GM23338 (cell line): Measurements from ENCODE around the gene ZNF23. TPM values are rescaled to one million over a fixed set of nuclear protein-coding genes. Genes with fewer than 3 reads are reported as not detected.

ENCODE experiments used
- ATAC-seq: fragments of 200-7000 bp; cut with Tn5 transposase; 3 replicates; pipeline ENCODE4 v1.9.1; 2020
- DNase-seq: peaks from one replicate; pipeline ENCODE4 v3.0.0-alpha.2; 2015; ENCODE audit warnings: low spot score
- H2AFZ ChIP-seq: fragments of 200-600 bp; sonication (generic); 2 replicates; pipeline ENCODE4 v1.8.0; 2016; ENCODE audit warnings: antibody characterized with exemption, mild to moderate bottlenecking, moderate library complexity
- H3F3A ChIP-seq: fragments of 200-600 bp; sonication (generic); replicated peaks from 2 replicates; pipeline ENCODE4 v1.8.0; 2017; ENCODE audit warnings: antibody characterized with exemption, mixed run types, low read depth
- H3K27ac ChIP-seq: fragments of 200-600 bp; sonication (generic); 2 replicates; pipeline ENCODE4 v1.6.1; 2016; ENCODE audit warnings: low read depth
- H3K27me3 ChIP-seq: fragments of 200-600 bp; sonication (generic); 2 replicates; pipeline ENCODE4 v1.8.0; 2016; ENCODE audit warnings: mild to moderate bottlenecking, mixed run types, moderate library complexity; ENCODE audit not compliant: insufficient read depth
- H3K36me3 ChIP-seq: fragments of 200-600 bp; sonication (generic); 2 replicates; pipeline ENCODE4 v1.8.0; 2016; ENCODE audit warnings: mild to moderate bottlenecking; ENCODE audit not compliant: insufficient read depth
- H3K4me1 ChIP-seq: fragments of 200-600 bp; sonication (generic); 2 replicates; pipeline ENCODE4 v1.8.0; 2016; ENCODE audit warnings: mild to moderate bottlenecking, moderate library complexity; ENCODE audit not compliant: insufficient read depth
- H3K4me2 ChIP-seq: fragments of 200-600 bp; sonication (generic); 2 replicates; pipeline ENCODE4 v1.7.1; 2017; ENCODE audit warnings: mixed run types
- H3K4me3 ChIP-seq: fragments of 200-600 bp; sonication (generic); 2 replicates; pipeline ENCODE4 v1.6.1; 2016; ENCODE audit warnings: mixed run types
- H3K79me2 ChIP-seq: fragments of 200-600 bp; sonication (generic); replicated peaks from 2 replicates; pipeline ENCODE4 v1.8.0; 2017; ENCODE audit warnings: mild to moderate bottlenecking; ENCODE audit not compliant: insufficient read depth
- H3K9me2 ChIP-seq: fragments of 200-600 bp; sonication (generic); 2 replicates; pipeline ENCODE4 v1.8.0; 2017; ENCODE audit not compliant: insufficient read depth
- H4K20me1 ChIP-seq: fragments of 200-600 bp; sonication (generic); replicated peaks from 2 replicates; pipeline ENCODE4 v1.8.0; 2017; ENCODE audit warnings: mild to moderate bottlenecking; ENCODE audit not compliant: insufficient read depth
- H3K27ac Mint-ChIP-seq: 2 replicates; pipeline ENCODE4 v1.8.0; 2020; ENCODE audit warnings: inconsistent platforms, mild to moderate bottlenecking, moderate library complexity, mixed read lengths
- H3K27me3 Mint-ChIP-seq: 3 replicates; pipeline ENCODE4 v1.8.0; 2022; ENCODE audit warnings: low read depth, mild to moderate bottlenecking, moderate library complexity, mixed read lengths, inconsistent platforms; ENCODE audit not compliant: insufficient read depth, poor library complexity
- H3K36me3 Mint-ChIP-seq: 3 replicates; pipeline ENCODE4 v1.8.0; 2021; ENCODE audit warnings: low read depth, mild to moderate bottlenecking, inconsistent platforms, moderate library complexity, mixed read lengths
- H3K4me1 Mint-ChIP-seq: 3 replicates; pipeline ENCODE4 v1.8.0; 2020; ENCODE audit warnings: mild to moderate bottlenecking, inconsistent platforms, mixed read lengths
- H3K4me3 Mint-ChIP-seq: 3 replicates; pipeline ENCODE4 v1.8.0; 2021; ENCODE audit warnings: moderate library complexity, mild to moderate bottlenecking, inconsistent platforms, mixed read lengths
- H3K9me3 Mint-ChIP-seq: 3 replicates; pipeline ENCODE4 v1.8.0; 2020; ENCODE audit warnings: moderate library complexity, mild to moderate bottlenecking, inconsistent platforms, mixed read lengths
- CREB1 ChIP-seq: fragments of 250-450 bp; sonication (Bioruptor Pico); IDR thresholded peaks from 2 replicates; pipeline ENCODE4 v1.5.0; 2020; ENCODE audit warnings: low read depth, mild to moderate bottlenecking, moderate library complexity
- JUNB ChIP-seq: IDR thresholded peaks from one replicate; pipeline ENCODE4 v1.6.1; 2016; ENCODE audit warnings: antibody characterized with exemption; ENCODE audit not compliant: unreplicated experiment
- NANOG ChIP-seq: IDR thresholded peaks from 2 replicates; pipeline ENCODE4 v1.6.1; 2016; ENCODE audit warnings: antibody characterized with exemption, borderline replicate concordance
- ZNF331 ChIP-seq: fragments of 250-450 bp; sonication (Bioruptor Pico); IDR thresholded peaks from 2 replicates; pipeline ENCODE4 v1.5.0; 2020; ENCODE audit warnings: low read depth, mild to moderate bottlenecking, moderate library complexity
- polyA plus RNA-seq: library from polyadenylated mRNA; unstranded; fragments of >200 nt; fragmentation: Nextera tagmentation; extraction: Ambion mirVana; gene quantifications from 2 replicates; pipeline ENCODE4 v1.2.1, GENCODE V29; 2016
- total RNA-seq: library from RNA; depleted of rRNA; stranded (reverse); fragments of >200 nt; shearing (Covaris generic); gene quantifications from 2 replicates; pipeline ENCODE4 v1.2.3, GENCODE V29; 2014; rRNA removed
- TF ChIP-seq, protein P1 (sequence below): IDR thresholded peaks from one replicate; pipeline ENCODE4 v1.6.1; 2018; ENCODE audit warnings: antibody characterized with exemption; ENCODE audit not compliant: unreplicated experiment
- TF ChIP-seq, protein P2 (sequence below): IDR thresholded peaks from 2 replicates; pipeline ENCODE4 v1.6.1; 2016; ENCODE audit warnings: antibody characterized with exemption

The ZNF23 gene
- total and polyA plus RNA-seq, 2 experiments from 2014 or later = 8.4 to 8.8 TPM

DNA sequence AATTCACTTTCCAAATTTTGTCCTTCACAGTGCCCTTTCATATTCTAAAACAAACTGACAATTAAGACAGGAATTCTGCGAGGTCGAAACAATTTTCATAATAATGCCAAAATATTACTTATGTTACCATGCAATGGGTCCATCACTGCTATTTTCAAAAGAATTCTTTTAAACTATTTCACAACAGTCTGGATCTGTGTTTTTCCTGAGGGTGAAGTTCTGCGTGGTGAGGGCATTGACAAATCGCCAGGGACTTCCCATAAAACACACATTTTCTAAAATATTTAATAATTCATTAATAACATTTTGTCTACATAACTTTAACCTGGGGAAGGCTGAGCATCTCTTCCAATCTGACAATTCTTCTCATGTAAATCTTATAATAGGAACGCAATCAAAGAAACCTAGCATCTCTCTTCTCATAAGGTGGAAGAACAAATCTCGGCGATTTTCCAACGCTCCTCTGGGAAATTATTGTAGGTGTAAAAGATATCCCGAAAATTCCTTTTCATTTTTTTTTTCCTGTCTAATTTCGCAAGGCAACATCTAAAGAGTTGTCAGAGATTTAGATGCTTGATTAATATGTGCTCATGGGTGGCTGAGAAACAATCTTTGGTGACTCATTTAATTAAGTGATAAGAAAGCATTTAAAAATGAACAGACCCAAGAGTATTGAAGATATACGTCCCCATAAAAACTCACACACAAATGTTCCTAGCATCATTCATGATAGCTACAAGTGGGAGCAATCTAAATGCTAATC is 62.1 kb downstream of the ZNF23 start:
- DNase-seq = no peak
- Histone ChIP-seq H3F3A (no peaks in the 10 kb centered on the region), H3K4me3 (no peak overlapping the region), H3K36me3 (no peaks in the 10 kb centered on the region; the same call in 1 of the 2 replicates), H3K4me1 (peaks cover 23% of the 10 kb centered on the region), H3K27ac (no peak overlapping the region), H4K20me1 (no peaks in the 10 kb centered on the region), H3K9me2 (no peaks in the 10 kb centered on the region), H3K79me2 (no peaks in the 10 kb centered on the region), H3K27me3 (no peaks in the 10 kb centered on the region), H3K4me2 (peak overlapping the region; percentile 49; the same call in 1 of the 2 replicates), H2AFZ (no peak overlapping the region; the same call in 1 of the 2 replicates)
- ATAC-seq = no peak
- H3K27me3 Mint-ChIP-seq = peaks cover 6% of the 10 kb centered on the region
- H3K9me3 Mint-ChIP-seq = peaks cover 13% of the 10 kb centered on the region
- peaks cover 24% of the 10 kb centered on the region for H3K4me1 Mint-ChIP-seq
- no peak overlapping the region for H3K27ac Mint-ChIP-seq
- peaks cover 10% of the 10 kb centered on the region; the same call in 2 of the 3 replicates for H3K36me3 Mint-ChIP-seq
- TF ChIP-seq NANOG = no peak
- no peak for TF ChIP-seq ZNF331 (CRISPR knock-in tag)
- TF ChIP-seq, protein P1, sequence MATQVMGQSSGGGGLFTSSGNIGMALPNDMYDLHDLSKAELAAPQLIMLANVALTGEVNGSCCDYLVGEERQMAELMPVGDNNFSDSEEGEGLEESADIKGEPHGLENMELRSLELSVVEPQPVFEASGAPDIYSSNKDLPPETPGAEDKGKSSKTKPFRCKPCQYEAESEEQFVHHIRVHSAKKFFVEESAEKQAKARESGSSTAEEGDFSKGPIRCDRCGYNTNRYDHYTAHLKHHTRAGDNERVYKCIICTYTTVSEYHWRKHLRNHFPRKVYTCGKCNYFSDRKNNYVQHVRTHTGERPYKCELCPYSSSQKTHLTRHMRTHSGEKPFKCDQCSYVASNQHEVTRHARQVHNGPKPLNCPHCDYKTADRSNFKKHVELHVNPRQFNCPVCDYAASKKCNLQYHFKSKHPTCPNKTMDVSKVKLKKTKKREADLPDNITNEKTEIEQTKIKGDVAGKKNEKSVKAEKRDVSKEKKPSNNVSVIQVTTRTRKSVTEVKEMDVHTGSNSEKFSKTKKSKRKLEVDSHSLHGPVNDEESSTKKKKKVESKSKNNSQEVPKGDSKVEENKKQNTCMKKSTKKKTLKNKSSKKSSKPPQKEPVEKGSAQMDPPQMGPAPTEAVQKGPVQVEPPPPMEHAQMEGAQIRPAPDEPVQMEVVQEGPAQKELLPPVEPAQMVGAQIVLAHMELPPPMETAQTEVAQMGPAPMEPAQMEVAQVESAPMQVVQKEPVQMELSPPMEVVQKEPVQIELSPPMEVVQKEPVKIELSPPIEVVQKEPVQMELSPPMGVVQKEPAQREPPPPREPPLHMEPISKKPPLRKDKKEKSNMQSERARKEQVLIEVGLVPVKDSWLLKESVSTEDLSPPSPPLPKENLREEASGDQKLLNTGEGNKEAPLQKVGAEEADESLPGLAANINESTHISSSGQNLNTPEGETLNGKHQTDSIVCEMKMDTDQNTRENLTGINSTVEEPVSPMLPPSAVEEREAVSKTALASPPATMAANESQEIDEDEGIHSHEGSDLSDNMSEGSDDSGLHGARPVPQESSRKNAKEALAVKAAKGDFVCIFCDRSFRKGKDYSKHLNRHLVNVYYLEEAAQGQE = no peak
- no peak for TF ChIP-seq CREB1 (CRISPR knock-in tag)
- TF ChIP-seq, protein P2, sequence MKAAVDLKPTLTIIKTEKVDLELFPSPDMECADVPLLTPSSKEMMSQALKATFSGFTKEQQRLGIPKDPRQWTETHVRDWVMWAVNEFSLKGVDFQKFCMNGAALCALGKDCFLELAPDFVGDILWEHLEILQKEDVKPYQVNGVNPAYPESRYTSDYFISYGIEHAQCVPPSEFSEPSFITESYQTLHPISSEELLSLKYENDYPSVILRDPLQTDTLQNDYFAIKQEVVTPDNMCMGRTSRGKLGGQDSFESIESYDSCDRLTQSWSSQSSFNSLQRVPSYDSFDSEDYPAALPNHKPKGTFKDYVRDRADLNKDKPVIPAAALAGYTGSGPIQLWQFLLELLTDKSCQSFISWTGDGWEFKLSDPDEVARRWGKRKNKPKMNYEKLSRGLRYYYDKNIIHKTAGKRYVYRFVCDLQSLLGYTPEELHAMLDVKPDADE = no peak
- no peak for TF ChIP-seq JUNB
- H3K4me3 Mint-ChIP-seq = no peak overlapping the region

Other genes with a start within 250 kb of the ZNF23 start
- gene HYDIN, start 231.5 kb downstream of the ZNF23 start, total RNA-seq = 5.1 and 7.7 TPM in 2 replicates
- 1.8 and 3.1 TPM in 2 replicates for gene HYDIN, start 231.5 kb downstream of the ZNF23 start, polyA plus RNA-seq
- 19.0 and 30.2 TPM in 2 replicates for gene CMTR2, start 172.8 kb downstream of the ZNF23 start, total RNA-seq
- gene CMTR2, start 172.8 kb downstream of the ZNF23 start, polyA plus RNA-seq = 4.5 and 6.0 TPM in 2 replicates
- 2.4 and 3.9 TPM in 2 replicates for gene CALB2, start 103.5 kb downstream of the ZNF23 start, total RNA-seq
- gene CALB2, start 103.5 kb downstream of the ZNF23 start, polyA plus RNA-seq = 3.7 and 4.2 TPM in 2 replicates
- 2.5 and 4.2 TPM in 2 replicates for gene TLE7, start 20.2 kb downstream of the ZNF23 start, total RNA-seq
- 0.44 and 0.57 TPM in 2 replicates for gene TLE7, start 20.2 kb downstream of the ZNF23 start, polyA plus RNA-seq
- 3.5 and 4.8 TPM in 2 replicates for gene ZNF19, start 27.1 kb upstream of the ZNF23 start, total RNA-seq
- gene ZNF19, start 27.1 kb upstream of the ZNF23 start, polyA plus RNA-seq = 1.0 and 1.4 TPM in 2 replicates
- 16.7 and 17.8 TPM in 2 replicates for gene CHST4, start 64.2 kb upstream of the ZNF23 start, total RNA-seq
- 4.3 and 5.5 TPM in 2 replicates for gene CHST4, start 64.2 kb upstream of the ZNF23 start, polyA plus RNA-seq
- not detected in 2 replicates for gene TAT, start 114.8 kb upstream of the ZNF23 start, total RNA-seq
- gene TAT, start 114.8 kb upstream of the ZNF23 start, polyA plus RNA-seq = 0.05 and 0.19 TPM in 2 replicates
- 25.1 and 32.7 TPM in 2 replicates for gene MARVELD3, start 163.9 kb upstream of the ZNF23 start, total RNA-seq
- 21.0 and 23.4 TPM in 2 replicates for gene MARVELD3, start 163.9 kb upstream of the ZNF23 start, polyA plus RNA-seq